AG08395 (cell line): ENCODE results near the gene TRIM45.
"Not testable (repeated sequence)": the region's sequence is repeated elsewhere in the genome, so short reads cannot be mapped to it uniquely, and the experiment has no call there.

ENCODE experiments used
- DNase-seq: peaks from one replicate; pipeline ENCODE4 v3.0.0; 2012; ENCODE audit warnings: mixed read lengths, low spot score

TRIM45 gene

DNA sequence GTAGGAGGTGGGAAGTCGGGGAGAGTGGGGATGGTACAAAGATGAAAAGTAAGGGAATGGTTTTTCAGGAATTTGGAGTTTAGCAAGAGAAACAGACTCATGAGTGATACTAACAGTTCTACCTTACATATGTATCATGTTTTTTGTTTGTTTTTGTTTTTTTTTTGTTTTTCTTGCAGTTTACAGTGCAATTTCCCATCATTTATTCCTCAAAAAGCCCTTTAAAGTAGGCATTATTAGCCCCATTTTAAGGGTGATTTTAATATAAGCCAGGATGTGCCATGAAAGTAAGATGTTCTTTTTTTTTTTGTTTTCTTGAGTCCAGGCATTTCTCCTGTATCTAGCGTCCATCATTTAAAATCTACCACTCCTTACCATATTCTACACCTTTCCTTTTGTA, 13.8 kb upstream of the TRIM45 start:
- DNase-seq = no peak

DNA sequence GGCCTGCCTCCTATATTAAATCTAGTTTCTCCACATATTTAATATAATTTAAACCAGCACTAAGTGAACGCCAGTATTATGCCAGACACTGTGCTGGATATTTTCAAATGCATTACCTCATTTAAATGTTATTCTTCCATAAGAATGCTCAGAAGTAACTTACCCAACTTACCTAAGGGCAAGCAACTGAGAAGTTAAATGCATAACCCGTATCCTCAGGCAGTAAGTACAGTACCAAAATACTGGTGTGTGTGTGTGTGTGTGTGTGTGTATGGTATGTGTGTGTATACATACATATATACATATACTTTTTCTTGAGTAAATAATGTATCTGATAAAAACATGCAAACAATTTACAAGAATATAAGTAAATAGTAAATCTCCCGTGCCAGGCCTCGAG, 9.0 kb upstream of the TRIM45 start:
- DNase-seq = no peak

DNA sequence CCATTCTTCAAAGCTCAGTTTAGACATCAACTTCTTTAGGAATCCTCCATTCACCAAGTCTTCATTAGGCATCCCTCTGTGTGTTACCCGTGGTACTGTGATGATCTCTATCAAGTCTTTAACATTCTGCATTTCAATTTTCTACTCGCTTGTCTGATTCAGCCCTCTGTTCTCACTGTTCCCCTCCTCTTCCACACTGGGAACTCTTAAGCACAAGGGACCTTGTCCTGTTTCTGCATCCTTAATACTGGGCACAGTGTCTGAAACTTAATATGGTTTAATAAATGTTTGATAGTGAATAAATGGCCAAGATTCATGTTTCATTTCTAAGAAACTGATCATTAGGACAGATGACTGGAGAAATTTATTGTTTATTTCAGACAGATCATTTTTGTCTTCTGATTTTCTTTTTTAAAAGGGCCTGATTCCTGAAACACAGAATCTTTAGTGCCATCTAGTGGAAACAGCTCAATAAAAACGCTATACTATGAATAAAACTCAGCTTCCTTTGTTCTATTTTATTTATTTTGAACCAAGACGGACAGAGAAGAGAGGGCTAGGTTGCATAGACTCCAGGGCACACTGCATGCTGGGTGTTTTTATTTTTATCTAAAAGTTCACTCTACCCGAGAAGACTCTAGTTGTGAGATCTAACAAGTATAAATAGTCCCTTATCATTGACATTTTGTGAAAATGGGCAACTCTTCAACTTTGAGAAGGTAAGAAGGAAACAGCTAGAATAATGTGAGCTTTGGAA, 7.0 kb upstream of the TRIM45 start:
- DNase-seq = peak; percentile 60

DNA sequence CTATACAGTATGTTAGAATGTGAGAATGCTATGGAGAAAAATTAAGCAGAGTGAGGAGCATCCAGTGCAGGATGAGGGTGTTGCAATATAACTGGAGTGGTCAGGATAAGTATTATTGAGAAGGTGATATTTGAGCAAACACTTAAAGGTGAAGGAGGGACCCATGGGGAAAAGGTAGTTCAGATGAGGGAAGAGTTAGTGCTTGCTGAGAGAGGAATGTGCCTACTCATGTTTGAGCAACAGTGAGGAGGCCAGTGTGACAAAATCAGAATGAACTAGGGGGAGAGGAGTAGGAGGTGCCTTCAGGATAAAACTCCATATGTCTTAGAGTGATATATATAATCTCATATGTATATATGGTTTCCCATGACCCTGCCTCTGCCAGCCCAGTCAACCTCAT, 6.2 kb upstream of the TRIM45 start:
- DNase-seq = no peak

DNA sequence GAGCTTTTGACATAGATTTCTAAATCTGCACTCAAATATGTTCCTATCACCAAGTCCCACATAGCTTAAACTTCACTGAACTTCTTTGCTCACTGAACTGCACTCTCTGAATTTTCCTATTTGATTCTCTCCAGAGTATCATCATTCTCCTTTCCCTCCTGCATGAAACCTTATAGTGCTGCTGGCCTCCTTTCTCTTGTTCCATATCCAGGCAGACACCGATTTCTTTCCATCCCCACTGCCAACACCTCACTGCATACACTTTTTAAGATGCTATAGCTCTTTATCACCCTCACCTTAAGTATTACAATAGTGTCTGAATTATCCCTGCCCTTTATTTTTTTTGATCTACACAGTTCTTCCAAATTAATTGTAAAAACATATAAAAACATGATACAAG, 3.1 kb upstream of the TRIM45 start:
- DNase-seq = no peak

DNA sequence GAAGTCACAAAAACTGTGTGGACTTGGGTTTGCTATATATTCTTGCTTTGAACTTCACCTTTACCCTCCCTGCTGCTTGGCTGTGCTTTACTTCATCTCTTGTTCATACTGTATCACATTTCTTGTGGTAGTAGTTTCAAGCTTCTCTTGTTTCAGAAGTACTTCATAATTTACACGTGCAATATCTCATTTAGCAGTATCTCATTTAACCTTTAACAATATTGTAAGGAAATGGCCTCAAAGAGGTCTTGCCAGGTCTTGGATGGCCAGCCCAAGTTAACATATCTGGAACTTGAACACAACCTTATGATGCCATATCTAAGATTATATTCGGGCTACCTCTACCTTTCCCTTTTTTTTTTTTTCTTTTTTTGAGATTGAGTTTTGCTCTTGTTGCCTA, 1.7 kb upstream of the TRIM45 start:
- DNase-seq = no peak

DNA sequence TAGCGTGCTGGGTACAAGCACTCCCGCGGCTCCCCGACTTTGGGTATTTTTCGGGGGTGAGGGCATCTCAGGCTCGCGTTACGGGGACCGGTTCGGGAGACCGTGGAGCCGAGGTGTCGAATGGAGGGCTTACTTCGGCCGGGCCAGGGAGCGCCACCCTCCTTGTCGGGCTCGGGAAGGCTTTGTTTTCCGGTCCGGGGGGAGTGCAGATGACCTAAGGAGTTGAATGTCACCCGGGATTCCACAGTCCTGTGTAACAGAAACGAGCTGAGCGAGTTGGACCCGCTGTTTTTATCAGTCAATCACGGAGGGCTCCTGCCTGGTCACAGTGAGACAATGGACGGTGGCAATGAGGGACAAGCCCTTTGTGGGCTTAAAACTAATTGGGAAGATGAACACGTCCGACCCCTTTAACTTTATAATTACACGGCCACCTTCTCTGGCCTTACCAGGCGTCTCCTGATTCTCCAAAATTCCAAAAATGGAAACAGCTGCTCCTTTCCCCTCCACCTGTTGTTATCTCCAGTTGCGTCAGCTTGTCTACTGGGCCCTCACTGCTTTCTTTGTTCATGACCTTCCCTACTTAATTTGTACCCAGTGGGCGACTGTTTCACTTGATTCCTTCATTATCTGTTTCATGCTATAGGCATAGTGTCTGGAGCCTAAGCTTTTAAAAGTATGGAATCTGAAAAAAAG, 929 bp upstream of the TRIM45 start:
- DNase-seq = no peak

DNA sequence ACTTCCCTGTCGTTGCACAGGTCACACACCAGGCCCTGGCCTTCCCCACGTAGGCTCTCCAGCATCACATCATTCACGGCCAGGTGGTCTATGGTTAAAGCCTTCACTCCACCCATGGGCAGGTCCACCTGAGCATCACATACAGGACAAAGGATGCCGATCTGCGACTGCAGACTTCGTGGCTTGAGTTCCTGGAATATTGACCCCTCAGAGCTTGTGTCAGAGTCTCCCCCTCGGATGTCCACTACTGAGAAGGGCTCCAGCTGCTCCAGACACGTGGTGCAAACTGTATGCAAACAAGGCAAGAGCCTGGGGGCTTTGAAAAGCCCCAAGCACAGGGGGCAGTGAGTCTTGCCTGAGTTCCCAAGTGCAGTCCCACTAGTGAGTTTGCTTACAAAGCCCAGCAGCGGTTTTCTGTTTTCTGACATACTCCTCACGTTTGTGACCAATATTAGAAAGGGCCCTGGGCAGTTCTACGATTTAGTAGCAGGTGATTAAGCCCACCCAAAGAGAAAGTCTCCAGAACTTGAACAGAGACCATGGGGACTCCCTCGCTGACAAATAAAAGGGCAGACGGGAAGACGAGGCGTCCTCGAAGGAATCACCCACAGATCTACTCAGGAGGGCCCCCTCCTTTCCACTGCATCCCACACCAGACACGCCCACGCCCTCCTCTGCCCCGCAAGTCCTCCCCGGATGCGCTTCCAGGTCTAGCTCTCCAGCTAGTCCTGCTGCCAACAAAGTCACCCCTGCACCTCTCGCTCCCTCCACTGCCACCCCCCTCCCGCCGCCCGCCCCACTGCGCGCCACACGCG, 568 bp downstream of the TRIM45 start:
- DNase-seq = peak; percentile 31

DNA sequence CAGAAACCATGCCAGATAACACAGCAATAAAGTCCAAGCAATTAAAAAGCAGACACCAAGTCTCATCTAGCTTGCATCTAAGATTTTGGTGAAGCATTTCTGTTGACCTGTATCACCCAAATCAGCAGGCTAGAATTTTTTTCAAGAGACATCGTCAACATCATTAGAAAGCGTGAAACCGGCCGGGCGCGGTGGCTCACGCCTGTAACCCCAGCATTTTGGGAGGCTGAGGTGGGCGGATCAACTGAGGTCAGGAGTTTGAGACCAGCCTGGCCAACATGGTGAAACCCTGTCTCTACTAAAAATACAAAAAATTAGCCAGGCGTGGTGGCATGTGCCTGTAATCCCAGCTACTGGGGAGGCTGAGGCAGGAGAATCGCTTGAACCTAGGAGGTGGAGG, 2.4 kb downstream of the TRIM45 start:
- DNase-seq = not testable (repeated sequence)

DNA sequence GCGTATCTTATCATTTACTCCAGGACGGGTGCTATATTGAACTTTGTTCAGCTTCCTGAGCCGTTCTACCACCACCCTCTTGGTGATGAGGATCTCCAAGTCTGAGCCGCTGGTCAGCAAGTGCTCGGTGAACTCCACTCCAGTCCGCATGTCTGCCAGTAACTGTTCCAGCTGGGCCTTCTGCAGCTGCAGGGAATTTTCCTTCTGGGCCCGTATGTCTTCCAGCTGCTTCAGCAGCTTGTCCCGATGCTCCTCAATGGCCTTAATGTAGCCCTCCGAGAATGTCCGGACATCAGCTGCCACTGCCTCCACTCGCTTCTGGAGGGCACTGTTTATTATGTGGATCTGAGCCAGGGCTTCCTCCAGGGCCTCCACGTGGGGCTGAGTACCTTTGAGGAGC, 3.4 kb downstream of the TRIM45 start:
- no peak for DNase-seq

DNA sequence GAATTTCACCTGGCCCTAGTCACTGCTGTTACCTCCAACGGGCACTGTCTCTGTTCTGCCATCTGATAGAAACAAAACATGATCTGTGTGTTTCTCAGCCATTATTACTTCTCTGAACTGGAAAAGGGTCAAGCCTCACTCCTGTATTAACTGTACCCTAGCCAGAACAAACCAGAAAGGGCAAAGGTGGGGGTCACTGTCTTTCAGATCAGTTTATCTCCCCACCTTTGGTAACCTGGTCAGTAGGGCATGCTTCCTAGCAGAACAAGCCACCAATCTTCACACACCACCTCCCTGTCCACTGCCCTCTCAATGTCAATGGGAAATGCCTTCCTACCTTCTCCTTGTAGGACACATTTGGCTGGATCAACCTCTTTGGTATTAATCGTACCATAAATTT, 3.9 kb downstream of the TRIM45 start:
- DNase-seq = no peak

DNA sequence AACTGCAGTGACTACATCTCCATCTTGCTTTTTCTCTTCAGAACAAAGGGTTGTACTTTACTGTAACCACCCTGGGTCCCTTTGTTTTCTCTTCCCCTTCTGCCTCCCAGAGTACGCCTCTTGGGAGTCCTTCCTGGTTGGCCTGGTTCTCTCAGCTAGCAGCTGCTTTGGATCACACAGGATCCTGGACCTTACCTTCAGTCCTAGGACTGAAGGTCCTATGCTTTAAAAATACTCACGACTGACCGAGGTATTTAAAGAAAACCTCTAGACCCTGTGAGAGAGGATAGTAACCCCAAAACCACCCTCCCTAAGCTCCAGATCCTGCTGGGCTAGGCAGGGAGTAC, 4.8 kb downstream of the TRIM45 start:
- no peak for DNase-seq

DNA sequence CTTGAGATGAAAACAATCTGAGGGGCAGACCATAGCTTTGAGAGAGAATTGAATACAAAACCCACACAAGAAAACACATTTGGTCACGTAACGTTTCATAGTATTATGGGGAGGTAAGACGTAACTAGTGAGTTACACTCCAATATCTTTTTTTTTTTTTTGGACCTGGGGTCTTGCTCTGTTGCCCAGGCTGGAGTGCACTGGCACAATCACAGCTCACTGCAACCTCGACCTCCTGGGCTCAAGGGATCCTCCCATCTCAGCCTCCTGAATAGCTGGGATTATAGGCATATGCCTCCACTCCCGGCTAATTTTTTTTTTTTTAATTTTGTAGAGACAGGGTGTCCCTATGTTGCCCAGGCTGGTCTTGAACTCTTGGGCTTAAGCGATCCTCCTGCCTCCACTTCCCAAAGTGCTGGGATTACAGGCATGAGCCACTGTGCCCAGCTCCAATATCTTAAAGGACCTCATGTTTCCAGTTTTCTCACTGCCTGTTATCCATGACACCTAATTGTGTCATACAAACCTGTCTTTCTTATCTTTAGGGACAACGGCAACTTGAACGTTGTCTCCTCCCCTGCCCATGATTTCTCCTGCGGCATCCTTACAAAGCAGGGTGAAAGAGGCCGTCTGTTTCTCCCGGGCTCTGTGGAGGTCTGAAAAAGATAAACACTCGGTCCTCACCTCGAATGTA, 5.3 kb downstream of the TRIM45 start:
- DNase-seq = no peak

DNA sequence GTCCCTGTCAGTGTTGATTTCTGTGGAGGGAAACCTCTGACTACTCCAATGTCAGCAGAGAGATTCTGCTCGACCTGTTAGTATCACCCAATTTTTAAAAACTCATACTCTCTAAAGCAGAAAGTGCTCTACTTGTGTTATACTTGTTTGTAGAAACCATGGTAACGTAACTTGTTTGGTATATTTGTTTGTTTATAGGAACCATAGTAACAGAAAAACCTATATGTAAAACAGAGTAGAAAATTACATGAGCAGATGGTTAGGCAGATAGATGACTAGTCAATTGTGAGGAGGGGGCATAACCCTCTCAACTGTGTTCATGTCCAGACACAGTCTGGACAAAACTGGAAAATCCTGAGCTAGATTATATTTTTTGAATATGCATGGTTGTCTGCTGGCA, 6.7 kb downstream of the TRIM45 start:
- DNase-seq = no peak

DNA sequence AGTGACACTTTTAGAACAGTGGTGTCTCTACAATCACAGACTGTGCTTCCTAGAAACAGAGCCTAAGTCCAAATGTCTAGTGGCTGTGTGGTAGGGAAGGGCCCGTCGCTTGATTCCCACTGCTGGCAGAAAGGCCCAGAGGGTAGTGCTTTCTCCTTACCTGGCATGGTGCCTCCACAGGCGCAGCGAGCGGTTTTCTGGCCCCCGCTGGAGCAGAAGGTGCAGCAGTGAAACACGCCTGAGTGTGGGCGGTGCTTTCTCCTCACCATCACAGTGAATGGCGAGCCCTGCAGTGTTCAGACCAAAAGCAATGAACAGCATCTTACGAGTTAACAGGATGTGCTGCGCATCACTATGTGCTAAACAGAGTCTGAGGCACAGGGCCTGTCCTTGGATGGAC, 8.3 kb downstream of the TRIM45 start:
- DNase-seq = no peak

DNA sequence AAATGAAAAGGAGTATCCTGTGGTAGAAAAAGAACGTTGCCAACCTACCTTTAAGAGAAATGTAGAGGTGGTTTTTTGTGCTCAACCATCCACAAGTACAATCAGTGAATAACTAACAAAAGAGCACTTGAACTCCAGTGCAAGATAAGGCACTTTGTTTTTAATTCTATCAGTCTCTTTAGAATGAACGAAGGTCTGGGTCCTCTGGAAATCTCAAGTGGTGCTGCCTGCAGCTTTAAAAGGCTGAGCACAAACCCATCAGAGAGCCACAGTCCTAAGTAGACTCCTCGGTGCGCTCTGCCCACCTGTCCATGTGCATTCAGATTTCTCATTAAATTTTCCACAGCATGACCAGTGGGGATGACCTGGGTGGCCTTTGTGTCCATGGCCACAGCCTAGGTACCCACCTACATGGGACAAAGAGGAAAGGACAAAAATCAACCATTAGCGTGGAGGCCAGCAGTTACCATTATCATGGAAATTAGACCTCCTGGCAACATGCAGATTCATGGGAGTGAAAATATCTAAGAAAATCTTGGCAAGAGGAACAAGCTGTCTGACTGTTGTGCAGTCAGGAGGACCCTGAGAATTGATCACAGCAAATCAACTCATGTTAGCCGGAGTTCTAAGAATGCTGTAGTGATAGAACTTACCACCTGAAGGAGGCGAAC, 9.4 kb downstream of the TRIM45 start:
- DNase-seq = no peak

DNA sequence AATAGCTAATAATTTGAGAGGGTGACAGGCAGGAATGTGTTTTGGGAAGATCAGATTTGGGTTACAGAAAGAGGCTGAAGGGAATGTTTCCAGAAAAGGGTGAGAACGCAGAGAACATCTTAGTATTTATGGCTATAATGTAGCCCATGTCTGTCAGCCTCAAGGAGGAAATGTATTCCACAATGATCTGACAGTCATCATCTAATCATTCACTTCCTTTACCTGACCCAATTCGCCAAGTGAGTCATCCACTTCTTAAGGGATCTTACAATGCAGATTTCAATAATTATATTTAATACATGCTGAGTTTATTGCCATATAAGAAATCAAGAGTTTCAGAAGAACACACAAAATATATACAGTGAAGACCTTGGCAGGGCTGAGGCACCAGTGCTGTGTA, 10.8 kb downstream of the TRIM45 start:
- peak; percentile 1 for DNase-seq

DNA sequence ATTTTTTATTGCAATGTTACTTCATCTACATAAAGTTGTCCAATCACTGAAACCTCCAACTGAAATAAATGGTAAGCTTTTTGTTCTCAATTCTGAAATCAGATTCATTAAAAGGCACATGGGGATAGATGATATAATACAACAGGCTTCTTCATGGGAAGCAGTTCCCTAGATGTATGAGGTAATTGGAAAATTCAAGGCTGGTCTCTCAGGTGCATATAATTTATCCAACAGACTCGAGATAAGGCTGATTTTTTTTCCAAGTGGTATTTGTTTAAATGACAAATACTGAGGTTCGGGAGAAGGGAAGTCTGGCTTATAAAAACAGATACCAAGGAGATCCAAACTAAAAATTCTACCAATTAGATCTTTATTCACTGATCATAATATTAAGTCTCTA, 14.2 kb downstream of the TRIM45 start:
- no peak for DNase-seq

DNA sequence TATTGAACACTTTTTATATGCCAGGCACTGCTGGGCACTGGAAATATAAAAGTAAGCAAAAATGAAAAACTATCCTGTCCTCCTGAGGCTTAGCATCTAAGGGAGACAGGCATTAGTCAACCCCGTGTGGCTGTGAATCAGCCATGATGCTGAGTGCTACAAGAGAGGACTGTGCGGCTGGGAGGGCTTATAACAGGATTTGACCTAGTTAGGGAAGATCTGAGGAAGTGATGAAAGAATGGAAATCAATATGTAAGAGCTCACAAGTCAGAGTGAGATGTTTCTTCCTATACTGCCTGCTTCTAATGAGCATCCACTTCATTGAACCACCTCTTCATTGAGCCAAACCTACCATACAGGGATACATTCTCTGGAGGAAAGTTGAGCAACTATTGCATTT, 15.1 kb downstream of the TRIM45 start:
- DNase-seq = no peak

DNA sequence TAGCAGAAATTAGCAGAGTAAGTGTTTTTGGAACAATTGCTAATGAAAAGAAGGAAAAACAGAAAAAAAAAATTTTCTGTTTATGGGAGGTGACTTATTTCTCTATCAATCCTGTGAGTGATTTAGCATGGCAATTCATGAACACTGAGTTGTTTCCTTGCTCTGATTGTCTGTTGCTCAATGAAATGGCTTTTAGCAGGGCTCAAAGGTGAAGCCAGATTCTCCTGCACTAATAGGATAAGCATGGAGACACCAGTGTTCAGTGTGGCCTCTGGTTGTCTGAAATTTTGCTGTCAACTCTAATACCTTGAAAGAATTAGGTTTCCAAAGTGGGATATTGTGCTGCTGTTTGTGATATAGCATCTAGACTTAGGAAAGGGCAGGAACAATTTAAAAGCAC, 15.8 kb downstream of the TRIM45 start:
- no peak for DNase-seq

DNA sequence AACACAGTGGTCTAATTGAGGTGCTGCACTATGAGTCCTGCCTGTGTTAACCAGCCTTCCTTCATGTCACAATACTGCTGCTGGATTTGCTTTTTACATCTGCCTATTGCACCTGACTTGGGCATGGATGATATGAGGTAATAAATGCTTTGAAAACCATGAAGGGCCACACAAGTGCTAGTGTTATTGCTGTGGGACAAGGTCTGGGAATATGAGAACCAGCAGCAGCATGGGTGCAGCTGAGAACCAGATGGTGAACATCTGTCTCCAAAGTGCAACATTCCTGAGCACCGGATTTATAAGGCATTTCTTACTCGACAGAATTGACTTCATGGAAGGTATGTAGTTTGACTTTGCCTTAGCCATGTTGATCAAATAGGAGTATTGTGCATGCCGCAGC, 16.6 kb downstream of the TRIM45 start:
- DNase-seq = peak; percentile 2

DNA sequence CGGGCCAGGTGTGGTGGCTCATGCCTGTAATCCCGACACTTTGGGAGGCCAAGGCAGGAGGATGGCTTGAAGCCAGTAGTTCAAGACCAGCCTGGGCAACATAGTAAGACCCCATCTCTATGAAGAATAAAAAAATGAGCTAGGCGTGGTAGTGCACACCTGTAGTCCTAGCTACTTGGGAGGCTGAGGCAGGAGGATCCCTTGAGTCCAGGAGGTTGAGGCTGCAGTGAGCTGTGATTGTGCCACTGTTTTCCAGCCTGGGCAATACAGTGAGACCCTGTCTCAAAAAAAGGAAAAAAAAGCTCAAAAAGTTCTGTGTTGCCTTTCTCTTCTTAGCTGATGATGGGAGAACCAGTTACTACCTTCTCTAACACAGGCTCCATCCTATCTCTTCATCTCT, 19.7 kb downstream of the TRIM45 start:
- not testable (repeated sequence) for DNase-seq
